GM23338 (cell line): ENCODE results near the gene FNDC3B. TPM values are rescaled to one million over a fixed set of nuclear protein-coding genes. Genes with fewer than 3 reads are reported as not detected.

Experiments
- ATAC-seq: fragments of 200-7000 bp; cut with Tn5 transposase; 3 replicates; pipeline ENCODE4 v1.9.1; 2020
- DNase-seq: peaks from one replicate; pipeline ENCODE4 v3.0.0-alpha.2; 2015; ENCODE audit warnings: low spot score
- H2AFZ ChIP-seq: fragments of 200-600 bp; sonication (generic); 2 replicates; pipeline ENCODE4 v1.8.0; 2016; ENCODE audit warnings: antibody characterized with exemption, mild to moderate bottlenecking, moderate library complexity
- H3F3A ChIP-seq: fragments of 200-600 bp; sonication (generic); replicated peaks from 2 replicates; pipeline ENCODE4 v1.8.0; 2017; ENCODE audit warnings: antibody characterized with exemption, mixed run types, low read depth
- H3K27ac ChIP-seq: fragments of 200-600 bp; sonication (generic); 2 replicates; pipeline ENCODE4 v1.6.1; 2016; ENCODE audit warnings: low read depth
- H3K27me3 ChIP-seq: fragments of 200-600 bp; sonication (generic); 2 replicates; pipeline ENCODE4 v1.8.0; 2016; ENCODE audit warnings: mild to moderate bottlenecking, mixed run types, moderate library complexity; ENCODE audit not compliant: insufficient read depth
- H3K36me3 ChIP-seq: fragments of 200-600 bp; sonication (generic); 2 replicates; pipeline ENCODE4 v1.8.0; 2016; ENCODE audit warnings: mild to moderate bottlenecking; ENCODE audit not compliant: insufficient read depth
- H3K4me1 ChIP-seq: fragments of 200-600 bp; sonication (generic); 2 replicates; pipeline ENCODE4 v1.8.0; 2016; ENCODE audit warnings: mild to moderate bottlenecking, moderate library complexity; ENCODE audit not compliant: insufficient read depth
- H3K4me2 ChIP-seq: fragments of 200-600 bp; sonication (generic); 2 replicates; pipeline ENCODE4 v1.7.1; 2017; ENCODE audit warnings: mixed run types
- H3K4me3 ChIP-seq: fragments of 200-600 bp; sonication (generic); 2 replicates; pipeline ENCODE4 v1.6.1; 2016; ENCODE audit warnings: mixed run types
- H3K79me2 ChIP-seq: fragments of 200-600 bp; sonication (generic); replicated peaks from 2 replicates; pipeline ENCODE4 v1.8.0; 2017; ENCODE audit warnings: mild to moderate bottlenecking; ENCODE audit not compliant: insufficient read depth
- H3K9me2 ChIP-seq: fragments of 200-600 bp; sonication (generic); 2 replicates; pipeline ENCODE4 v1.8.0; 2017; ENCODE audit not compliant: insufficient read depth
- H4K20me1 ChIP-seq: fragments of 200-600 bp; sonication (generic); replicated peaks from 2 replicates; pipeline ENCODE4 v1.8.0; 2017; ENCODE audit warnings: mild to moderate bottlenecking; ENCODE audit not compliant: insufficient read depth
- H3K27ac Mint-ChIP-seq: 2 replicates; pipeline ENCODE4 v1.8.0; 2020; ENCODE audit warnings: inconsistent platforms, mild to moderate bottlenecking, moderate library complexity, mixed read lengths
- H3K27me3 Mint-ChIP-seq: 3 replicates; pipeline ENCODE4 v1.8.0; 2022; ENCODE audit warnings: low read depth, mild to moderate bottlenecking, moderate library complexity, mixed read lengths, inconsistent platforms; ENCODE audit not compliant: insufficient read depth, poor library complexity
- H3K36me3 Mint-ChIP-seq: 3 replicates; pipeline ENCODE4 v1.8.0; 2021; ENCODE audit warnings: low read depth, mild to moderate bottlenecking, inconsistent platforms, moderate library complexity, mixed read lengths
- H3K4me1 Mint-ChIP-seq: 3 replicates; pipeline ENCODE4 v1.8.0; 2020; ENCODE audit warnings: mild to moderate bottlenecking, inconsistent platforms, mixed read lengths
- H3K4me3 Mint-ChIP-seq: 3 replicates; pipeline ENCODE4 v1.8.0; 2021; ENCODE audit warnings: moderate library complexity, mild to moderate bottlenecking, inconsistent platforms, mixed read lengths
- H3K9me3 Mint-ChIP-seq: 3 replicates; pipeline ENCODE4 v1.8.0; 2020; ENCODE audit warnings: moderate library complexity, mild to moderate bottlenecking, inconsistent platforms, mixed read lengths
- CREB1 ChIP-seq: fragments of 250-450 bp; sonication (Bioruptor Pico); IDR thresholded peaks from 2 replicates; pipeline ENCODE4 v1.5.0; 2020; ENCODE audit warnings: low read depth, mild to moderate bottlenecking, moderate library complexity
- CTCF ChIP-seq, 2 experiments: fragments of 200-600 bp in 1 of 2; sonication (generic) in 1 of 2; conservative IDR thresholded peaks; 2 replicates each; pipeline versions ENCODE4 v1.5.1 to v1.6.1; 2016 to 2017; ENCODE audit warnings: antibody characterized with exemption in 2 of 2, low read depth in 2 of 2, mild to moderate bottlenecking in 2 of 2, moderate library complexity in 1 of 2
- EZH2 ChIP-seq: fragments of 200-600 bp; sonication (generic); IDR thresholded peaks from one replicate; pipeline ENCODE4 v1.8.0; 2017; ENCODE audit warnings: antibody characterized with exemption, mild to moderate bottlenecking, low read depth; ENCODE audit not compliant: unreplicated experiment
- EZH2phosphoT487 ChIP-seq: fragments of 200-600 bp; sonication (generic); IDR thresholded peaks from one replicate; pipeline ENCODE4 v1.8.1; 2018; ENCODE audit warnings: antibody characterized with exemption; ENCODE audit not compliant: unreplicated experiment
- NANOG ChIP-seq: IDR thresholded peaks from 2 replicates; pipeline ENCODE4 v1.6.1; 2016; ENCODE audit warnings: antibody characterized with exemption, borderline replicate concordance
- STAT1 ChIP-seq: IDR thresholded peaks from one replicate; pipeline ENCODE4 v1.6.1; 2016; ENCODE audit warnings: antibody characterized with exemption; ENCODE audit not compliant: unreplicated experiment
- ZNF114 ChIP-seq: fragments of 250-450 bp; sonication (Bioruptor Pico); IDR thresholded peaks from 2 replicates; pipeline ENCODE4 v1.5.0; 2020; ENCODE audit warnings: mild to moderate bottlenecking, moderate library complexity
- ZNF331 ChIP-seq: fragments of 250-450 bp; sonication (Bioruptor Pico); IDR thresholded peaks from 2 replicates; pipeline ENCODE4 v1.5.0; 2020; ENCODE audit warnings: low read depth, mild to moderate bottlenecking, moderate library complexity
- ZNF462 ChIP-seq: fragments of 250-450 bp; sonication (Bioruptor Pico); IDR thresholded peaks from 2 replicates; pipeline ENCODE4 v1.5.0; 2020; ENCODE audit warnings: mild to moderate bottlenecking, moderate library complexity
- polyA plus RNA-seq: library from polyadenylated mRNA; unstranded; fragments of >200 nt; fragmentation: Nextera tagmentation; extraction: Ambion mirVana; gene quantifications from 2 replicates; pipeline ENCODE4 v1.2.1, GENCODE V29; 2016
- total RNA-seq: library from RNA; depleted of rRNA; stranded (reverse); fragments of >200 nt; shearing (Covaris generic); gene quantifications from 2 replicates; pipeline ENCODE4 v1.2.3, GENCODE V29; 2014
- TF ChIP-seq, protein P1 (sequence below): IDR thresholded peaks from 2 replicates; pipeline ENCODE4 v1.6.1; 2016; ENCODE audit warnings: antibody characterized with exemption

Gene FNDC3B
- total and polyA plus RNA-seq, 2 experiments from 2014 or later: 19.1 to 55.4 TPM

DNA sequence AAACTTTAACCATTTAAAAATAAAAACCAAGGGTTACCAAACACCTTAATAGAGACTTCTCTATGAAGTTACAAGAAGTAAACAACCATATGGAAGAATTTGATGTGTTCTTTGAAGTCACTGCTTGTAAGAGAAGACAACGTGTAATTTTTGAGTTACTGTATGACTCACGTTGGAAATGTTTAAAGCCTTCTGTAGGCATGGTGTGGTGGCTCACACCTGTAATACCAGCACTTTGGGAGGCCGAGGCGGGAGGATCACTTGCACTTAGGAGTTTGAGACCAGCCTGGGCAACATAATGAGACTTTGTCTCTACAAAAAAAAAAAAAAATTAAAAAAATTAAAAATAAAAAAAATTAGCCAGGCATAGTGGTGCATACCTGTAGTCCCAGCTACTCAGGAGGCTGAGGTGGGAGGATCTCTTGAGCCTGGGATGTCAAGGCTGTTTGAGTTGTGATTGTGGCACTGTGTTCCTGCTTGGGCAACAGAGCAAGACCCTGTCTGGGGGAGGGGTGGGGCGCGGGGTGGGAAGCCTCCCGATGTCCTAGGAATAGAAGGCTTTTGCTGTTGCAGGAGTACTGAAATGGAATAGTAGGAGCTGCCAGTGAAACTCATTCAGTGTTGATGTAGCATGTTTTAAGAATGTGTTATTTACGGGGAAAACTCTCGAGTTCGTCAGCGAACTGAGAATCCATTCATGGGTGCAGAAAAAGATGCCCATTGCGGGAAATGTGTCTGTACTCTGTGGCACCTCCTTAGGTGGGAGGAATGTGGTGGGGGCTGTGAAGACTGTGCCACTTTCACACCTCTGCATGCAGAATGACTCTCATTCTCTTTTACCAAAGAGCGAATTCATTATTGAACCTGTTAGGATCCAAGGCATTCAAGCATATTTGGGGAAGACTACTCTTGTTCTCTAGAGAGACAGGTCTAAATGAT lies 134.2 kb downstream of the FNDC3B start:
- peak overlapping the region; percentile 93 for H3K27ac Mint-ChIP-seq
- 0 out of 2 replicates have a peak, but pooled peaks cover 3% of the 10 kb centered on the region for H3F3A ChIP-seq
- ATAC-seq: no peak
- H3K36me3 ChIP-seq: no peaks in the 10 kb centered on the region
- DNase-seq: no peak
- peaks cover 6% of the 10 kb centered on the region for H3K27me3 Mint-ChIP-seq
- H3K79me2 ChIP-seq: peaks cover 72% of the 10 kb centered on the region
- H3K27me3 ChIP-seq: no peaks in the 10 kb centered on the region
- peaks cover 88% of the 10 kb centered on the region for H3K4me1 Mint-ChIP-seq
- H2AFZ ChIP-seq: no peak overlapping the region
- no peaks in the 10 kb centered on the region for H3K9me2 ChIP-seq
- 0 out of 2 replicates have a peak overlapping the region, but pooled peaks have one; percentile 1 for H3K4me3 ChIP-seq
- H3K27ac ChIP-seq: peak overlapping the region; percentile 99
- H3K9me3 Mint-ChIP-seq: no peaks in the 10 kb centered on the region
- H4K20me1 ChIP-seq: no peaks in the 10 kb centered on the region
- H3K4me1 ChIP-seq: peaks cover 68% of the 10 kb centered on the region
- H3K4me2 ChIP-seq: peak overlapping the region; percentile 42; the same call in 1 of the 2 replicates
- no peak overlapping the region for H3K4me3 Mint-ChIP-seq
- TF ChIP-seq EZH2 (no peak), CREB1 (no peak), NANOG (no peak), ZNF331 (CRISPR knock-in tag) (no peak), STAT1 (no peak), EZH2phosphoT487 (no peak)
- TF ChIP-seq, protein P1, sequence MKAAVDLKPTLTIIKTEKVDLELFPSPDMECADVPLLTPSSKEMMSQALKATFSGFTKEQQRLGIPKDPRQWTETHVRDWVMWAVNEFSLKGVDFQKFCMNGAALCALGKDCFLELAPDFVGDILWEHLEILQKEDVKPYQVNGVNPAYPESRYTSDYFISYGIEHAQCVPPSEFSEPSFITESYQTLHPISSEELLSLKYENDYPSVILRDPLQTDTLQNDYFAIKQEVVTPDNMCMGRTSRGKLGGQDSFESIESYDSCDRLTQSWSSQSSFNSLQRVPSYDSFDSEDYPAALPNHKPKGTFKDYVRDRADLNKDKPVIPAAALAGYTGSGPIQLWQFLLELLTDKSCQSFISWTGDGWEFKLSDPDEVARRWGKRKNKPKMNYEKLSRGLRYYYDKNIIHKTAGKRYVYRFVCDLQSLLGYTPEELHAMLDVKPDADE: no peak
- peaks cover 3% of the 10 kb centered on the region; the same call in 2 of the 3 replicates for H3K36me3 Mint-ChIP-seq

GRCh38 chr3:172174513-172175253 lies 135.3 kb downstream of the FNDC3B start:
- Histone ChIP-seq H3K36me3 (no peaks in the 10 kb centered on the region), H3K79me2 (peaks cover 72% of the 10 kb centered on the region), H3K27ac (peak overlapping the region; percentile 99), H3K4me1 (peaks cover 62% of the 10 kb centered on the region), H3K4me2 (peak overlapping the region; percentile 71), H3F3A (0 out of 2 replicates have a peak, but pooled peaks cover 3% of the 10 kb centered on the region), H3K9me2 (no peaks in the 10 kb centered on the region), H3K4me3 (peak overlapping the region; percentile 30), H3K27me3 (no peaks in the 10 kb centered on the region), H2AFZ (no peak overlapping the region), H4K20me1 (no peaks in the 10 kb centered on the region)
- DNase-seq (peak; percentile 60), ATAC-seq (peak; percentile 39)
- peak overlapping the region; percentile 59 for H3K4me3 Mint-ChIP-seq
- no peaks in the 10 kb centered on the region for H3K9me3 Mint-ChIP-seq
- H3K4me1 Mint-ChIP-seq: peaks cover 79% of the 10 kb centered on the region
- peaks cover 6% of the 10 kb centered on the region for H3K27me3 Mint-ChIP-seq
- peaks cover 3% of the 10 kb centered on the region; the same call in 2 of the 3 replicates for H3K36me3 Mint-ChIP-seq
- H3K27ac Mint-ChIP-seq: peak overlapping the region; percentile 93
- TF ChIP-seq ZNF462 (CRISPR knock-in tag): no peak
- no peak for TF ChIP-seq ZNF114 (CRISPR knock-in tag)
- TF ChIP-seq CTCF (conservative IDR thresholded peaks at IDR 0.05; ENCODE audit: low read depth in 2 of 2): no peak
